ENCODE results near the gene SMC1A. TPM values are rescaled to one million over a fixed set of nuclear protein-coding genes. Genes with fewer than 3 reads are reported as not detected.

The SMC1A gene
- total and polyA plus RNA-seq, 2 donors: 15.2 to 26.1 TPM

GRCh38 chrX:53354669-53355068, 67.8 kb downstream of the SMC1A start:
- Histone ChIP-seq H3K36me3 (ENCODE audit: insufficient read depth) (no peaks in the 10 kb centered on the region), H3K4me3 (ENCODE audit: low read depth, low read length) (no peak overlapping the region), H3K27ac (ENCODE audit: low read depth) (no peak overlapping the region), H3K4me1 (ENCODE audit: insufficient read depth) (no peaks in the 10 kb centered on the region)
- no peak for DNase-seq (ENCODE audit: extremely low spot score)
- 28% methylated on average over 2 of the region's 2 CpGs for WGBS

- WGBS: 47% methylated on average over 2 of the region's 2 CpGs
- H3K36me3 ChIP-seq (ENCODE audit: insufficient read depth): no peaks in the 10 kb centered on the region
These were observed 74.5 kb downstream of the SMC1A start for GRCh38 chrX:53347948-53348347.

GRCh38 chrX:53340852-53341645, 81.4 kb downstream of the SMC1A start:
- no peak overlapping the region for H3K27ac ChIP-seq (ENCODE audit: low read depth)
- 80% methylated on average over 12 of the region's 12 CpGs for WGBS
- H3K36me3 ChIP-seq (ENCODE audit: insufficient read depth): no peaks in the 10 kb centered on the region
- no peaks in the 10 kb centered on the region for H3K4me1 ChIP-seq (ENCODE audit: insufficient read depth)
- no peak for DNase-seq (ENCODE audit: extremely low spot score)
- no peak overlapping the region for H3K4me3 ChIP-seq (ENCODE audit: low read depth, low read length)

More at GRCh38 chrX:53347948-53348347, 74.5 kb downstream of the SMC1A start:
- Histone ChIP-seq H3K27ac (ENCODE audit: low read depth) (no peak overlapping the region), H3K4me1 (ENCODE audit: insufficient read depth) (no peaks in the 10 kb centered on the region), H3K4me3 (ENCODE audit: low read depth, low read length) (no peak overlapping the region)
- DNase-seq (ENCODE audit: extremely low spot score): no peak

- Histone ChIP-seq H3K27ac (ENCODE audit: low read depth) (no peak overlapping the region), H3K36me3 (ENCODE audit: insufficient read depth) (no peaks in the 10 kb centered on the region), H3K4me3 (ENCODE audit: low read depth, low read length) (no peak overlapping the region), H3K4me1 (ENCODE audit: insufficient read depth) (no peaks in the 10 kb centered on the region)
- DNase-seq (ENCODE audit: extremely low spot score): no peak
- WGBS: 86% methylated on average over 10 of the region's 10 CpGs
These were observed 85.4 kb downstream of the SMC1A start for GRCh38 chrX:53337101-53337500.

- H3K4me3 ChIP-seq (ENCODE audit: low read depth, low read length): no peak overlapping the region
- 79% methylated on average over 3 of the region's 3 CpGs for WGBS
These were observed 88.6 kb downstream of the SMC1A start for GRCh38 chrX:53333853-53334252.

GRCh38 chrX:53332204-53332603, 90.2 kb downstream of the SMC1A start:
- WGBS: 38% methylated on average over 5 of the region's 5 CpGs
- Histone ChIP-seq H3K27ac (ENCODE audit: low read depth) (no peak overlapping the region), H3K4me3 (ENCODE audit: low read depth, low read length) (no peak overlapping the region), H3K4me1 (ENCODE audit: insufficient read depth) (no peaks in the 10 kb centered on the region), H3K36me3 (ENCODE audit: insufficient read depth) (no peaks in the 10 kb centered on the region)
- no peak for DNase-seq (ENCODE audit: extremely low spot score)

More at GRCh38 chrX:53333853-53334252, 88.6 kb downstream of the SMC1A start:
- no peak for DNase-seq (ENCODE audit: extremely low spot score)
- Histone ChIP-seq H3K4me1 (ENCODE audit: insufficient read depth) (no peaks in the 10 kb centered on the region), H3K27ac (ENCODE audit: low read depth) (no peak overlapping the region), H3K36me3 (ENCODE audit: insufficient read depth) (no peaks in the 10 kb centered on the region)

- no peak overlapping the region for H3K27ac ChIP-seq (ENCODE audit: low read depth)
These were observed 92.1 kb downstream of the SMC1A start for GRCh38 chrX:53330331-53330730.

GRCh38 chrX:53324803-53325202, 97.7 kb downstream of the SMC1A start:
- 100% methylated on average over 1 of the region's 1 CpG for WGBS
- Histone ChIP-seq H3K4me3 (ENCODE audit: low read depth, low read length) (no peak overlapping the region), H3K4me1 (ENCODE audit: insufficient read depth) (no peaks in the 10 kb centered on the region), H3K36me3 (ENCODE audit: insufficient read depth) (no peaks in the 10 kb centered on the region), H3K27ac (ENCODE audit: low read depth) (no peak overlapping the region)
- DNase-seq (ENCODE audit: extremely low spot score): no peak

More at GRCh38 chrX:53330331-53330730, 92.1 kb downstream of the SMC1A start:
- Histone ChIP-seq H3K4me3 (ENCODE audit: low read depth, low read length) (no peak overlapping the region), H3K4me1 (ENCODE audit: insufficient read depth) (no peaks in the 10 kb centered on the region), H3K36me3 (ENCODE audit: insufficient read depth) (no peaks in the 10 kb centered on the region)
- 81% methylated on average over 10 of the region's 10 CpGs for WGBS
- no peak for DNase-seq (ENCODE audit: extremely low spot score)

Small RNA genes lying within 50 kb of the gene (small RNA-seq; reads per million reads assigned to genes)
- gene AC245102.2: not detected
- gene MIR6857: 0.12 reads per million
- gene RF00019: not detected
- not detected for gene VTRNA3-1P

Other genes starting within 250 kb of the SMC1A start
- 76.7 TPM for gene KDM5C, start 197.4 kb downstream of the SMC1A start, total RNA-seq
- 33.1 TPM for gene KDM5C, start 197.4 kb downstream of the SMC1A start, polyA plus RNA-seq
- 6.6 TPM for gene IQSEC2, start 141.1 kb downstream of the SMC1A start, total RNA-seq
- 15.7 TPM for gene IQSEC2, start 141.1 kb downstream of the SMC1A start, polyA plus RNA-seq
- 0.32 TPM for gene RIBC1, start 219 bp upstream of the SMC1A start, total RNA-seq
- gene RIBC1, start 219 bp upstream of the SMC1A start, polyA plus RNA-seq: 1.3 TPM
- 28.7 TPM for gene HSD17B10, start 11.7 kb upstream of the SMC1A start, total RNA-seq
- 90.4 TPM for gene HSD17B10, start 11.7 kb upstream of the SMC1A start, polyA plus RNA-seq